K562 (cell line): ENCODE measurements around the gene FAM169A. TPM values are rescaled to one million over a fixed set of nuclear protein-coding genes. Genes with fewer than 3 reads are reported as not detected.

Experiments used
- ATAC-seq: fragments of 200-7000 bp; cut with Tn5 transposase; 3 replicates; pipeline ENCODE4 v1.9.1; 2020; ENCODE audit warnings: moderate library complexity
- BruUV-seq: library from RNA; stranded (reverse); fragments of 400-500 nt; replicated peaks from 2 replicates; lab custom pipeline; 2021; lab: Mats Ljungman, UMichigan
- CTCF ChIA-PET: fragments of 300-600 bp; formaldehyde crosslinking; extraction: SDS; loops from one replicate; lab custom pipeline; 2021; ENCODE audit warnings: low intra/inter-chr PET ratio; lab: Yijun Ruan, JAX
- POLR2A ChIA-PET: fragments of 300-600, 350-650 bp; sonication (Branson Sonifier 250); formaldehyde crosslinking; extraction: SDS; loops from one replicate; lab custom pipeline; 2021; ENCODE audit warnings: antibody characterized with exemption, inconsistent platforms; lab: Yijun Ruan, JAX
- DNase-seq, 4 experiments: peaks; one replicate each; pipeline versions ENCODE4 v3.0.0 to v3.0.0-alpha.2; 2011 to 2018; ENCODE audit warnings: low spot score in 3 of 4, mixed read lengths in 3 of 4; ENCODE audit errors: extremely low read depth in 1 of 4
- FAIRE-seq: peaks from 2 replicates; lab custom pipeline; 2011; peaks lifted over from hg19 to GRCh38; lab: Jason Lieb, UNC
- H2AFZ ChIP-seq: 2 replicates; pipeline ENCODE4 v1.6.0; 2011; ENCODE audit warnings: low read depth, low read length, control low read depth, inconsistent platforms
- H3K27ac ChIP-seq: fragments of 200-600 bp; 3 replicates; pipeline ENCODE4 v1.8.0; 2011; ENCODE audit warnings: low read depth, mild to moderate bottlenecking, control low read depth, inconsistent platforms, low read length, moderate library complexity, mixed read lengths; ENCODE audit errors: extremely low read depth
- H3K27me3 ChIP-seq, 2 experiments: fragments of 300-600 bp in 1 of 2; 2 replicates in 1 of 2; 3 replicates in 1 of 2; pipeline versions ENCODE4 v1.6.0 to v1.8.0; 2011; ENCODE audit warnings: inconsistent platforms in 2 of 2, low read length in 2 of 2, mild to moderate bottlenecking in 1 of 2, mixed read lengths in 1 of 2, moderate library complexity in 1 of 2; ENCODE audit not compliant: control insufficient read depth in 2 of 2, insufficient read depth in 2 of 2
- H3K36me3 ChIP-seq: fragments of 300-600 bp; 3 replicates; pipeline ENCODE4 v1.8.0; 2011; ENCODE audit warnings: mild to moderate bottlenecking, low read length, inconsistent platforms; ENCODE audit not compliant: control insufficient read depth, insufficient read depth
- H3K4me1 ChIP-seq, 2 experiments: fragments of 200-600 bp in 1 of 2; replicated peaks in 1 of 2; 2 replicates in 1 of 2; 3 replicates in 1 of 2; pipeline versions ENCODE4 v1.5.1 to v1.8.0; 2011; ENCODE audit warnings: inconsistent platforms in 2 of 2, low read length in 2 of 2, mild to moderate bottlenecking in 1 of 2, mixed read lengths in 1 of 2, moderate library complexity in 1 of 2; ENCODE audit not compliant: control insufficient read depth in 2 of 2, insufficient read depth in 2 of 2
- H3K4me2 ChIP-seq: 2 replicates; pipeline ENCODE4 v1.6.1; 2011; ENCODE audit warnings: low read length, control low read depth, inconsistent platforms, mixed read lengths; ENCODE audit not compliant: insufficient read depth
- H3K4me3 ChIP-seq: fragments of 200-600 bp; sonication (generic), shearing (Covaris generic); 2 replicates; pipeline ENCODE4 v1.5.1; 2016; ENCODE audit warnings: control low read depth, inconsistent platforms
- H3K79me2 ChIP-seq: fragments of 200-600 bp; 3 replicates; pipeline ENCODE4 v1.8.0; 2011; ENCODE audit warnings: low read length, inconsistent platforms; ENCODE audit not compliant: control insufficient read depth, insufficient read depth
- H3K9ac ChIP-seq, 2 experiments: 2 replicates each; pipeline versions ENCODE4 v1.6.0 to v1.6.1; 2011; ENCODE audit warnings: low read depth in 2 of 2, low read length in 2 of 2, control low read depth in 1 of 2, inconsistent platforms in 1 of 2, mild to moderate bottlenecking in 1 of 2, mixed read lengths in 1 of 2; ENCODE audit not compliant: insufficient read depth in 1 of 2
- H3K9me1 ChIP-seq: one replicate; pipeline ENCODE4 v1.6.0; 2011; ENCODE audit warnings: inconsistent platforms, mild to moderate bottlenecking, low read length, moderate library complexity; ENCODE audit not compliant: control insufficient read depth, insufficient read depth
- H3K9me3 ChIP-seq: replicated peaks from 2 replicates; pipeline ENCODE4 v1.5.1; 2011; ENCODE audit warnings: low read depth, low read length, inconsistent platforms; ENCODE audit not compliant: control insufficient read depth, insufficient read depth
- H4K20me1 ChIP-seq: replicated peaks from 2 replicates; pipeline ENCODE4 v1.6.1; 2011; ENCODE audit warnings: low read length, inconsistent platforms, mixed read lengths; ENCODE audit not compliant: control insufficient read depth, insufficient read depth
- BDP1 ChIP-seq: IDR thresholded peaks from 3 replicates; pipeline ENCODE4 v1.6.1; 2011; ENCODE audit not compliant: insufficient read length, insufficient read depth
- CBX3 ChIP-seq, 2 experiments: IDR thresholded peaks; 1 replicate in 1 of 2; 2 replicates in 1 of 2; pipeline ENCODE4 v1.6.1; 2012; ENCODE audit warnings: inconsistent platforms in 2 of 2, low read length in 2 of 2, borderline replicate concordance in 1 of 2, control low read depth in 1 of 2
- HDAC2 ChIP-seq: fragments of 450-650 bp; IDR thresholded peaks from 2 replicates; pipeline ENCODE4 v1.6.1; 2016; ENCODE audit warnings: mild to moderate bottlenecking
- NR2C1 ChIP-seq, 2 experiments: fragments of 450-650 bp; IDR thresholded peaks; 2 replicates each; pipeline ENCODE4 v1.6.1; 2017; ENCODE audit warnings: mild to moderate bottlenecking in 2 of 2, antibody characterized with exemption in 1 of 2, inconsistent platforms in 1 of 2, missing compliant biosample characterization in 1 of 2, missing genetic modification characterization in 1 of 2
- PATZ1 ChIP-seq: fragments of 250-450 bp; sonication (Bioruptor Pico); IDR thresholded peaks from 2 replicates; pipeline ENCODE4 v1.5.0; 2020; ENCODE audit warnings: mild to moderate bottlenecking, borderline replicate concordance
- RBM25 ChIP-seq: fragments of 200-400 bp; formaldehyde crosslinking; IDR thresholded peaks from 2 replicates; pipeline ENCODE4 v1.6.1; 2018; ENCODE audit warnings: low read length, low read depth, moderate library complexity; ENCODE audit not compliant: severe bottlenecking
- TAF15 ChIP-seq: fragments of 200-400 bp; formaldehyde crosslinking; IDR thresholded peaks from 2 replicates; pipeline ENCODE4 v1.6.1; 2017; ENCODE audit warnings: mild to moderate bottlenecking, low read depth, low read length, moderate library complexity
- TRIM28 ChIP-seq: fragments of 450-650 bp; IDR thresholded peaks from 2 replicates; pipeline ENCODE4 v1.6.1; 2017
- ZBTB2 ChIP-seq: fragments of 450-650 bp; IDR thresholded peaks from 2 replicates; pipeline ENCODE4 v1.6.1; 2016; ENCODE audit warnings: antibody characterized with exemption
- ZNF124 ChIP-seq: sonication (generic); formaldehyde crosslinking; IDR thresholded peaks from 2 replicates; pipeline ENCODE4 v1.8.1; 2022; ENCODE audit warnings: missing genetic modification reagents
- ZNF436 ChIP-seq: fragments of 250-450, 450-650 bp; sonication (Bioruptor Pico); formaldehyde crosslinking; IDR thresholded peaks from 2 replicates; pipeline ENCODE4 v1.7.0; 2020; ENCODE audit warnings: mild to moderate bottlenecking
- WGBS: fragments of 100-300 bp; shearing (Covaris generic); methylation state at CpG from one replicate; pipeline ENCODE4 v1.1.6; 2016; ENCODE audit warnings: low coverage, mixed read lengths; ENCODE audit not compliant: insufficient coverage; ENCODE audit errors: missing lambda C conversion rate; 5-methylcytosine and 5-hydroxymethylcytosine counted together
- in situ Hi-C: fragments of 300-500 bp; cut with MboI; formaldehyde crosslinking; loops from 4 replicates; pipeline ENCODE4 v1.15.0; 2018; ENCODE audit warnings: inconsistent platforms, mixed read lengths
- intact Hi-C: fragments of 100-400 bp; cut with micrococcal nuclease; formaldehyde crosslinking; loops from 2 replicates; pipeline ENCODE4 v1.14.2; 2022
- polyA plus RNA-seq, 8 experiments: library from polyadenylated mRNA; depleted of rRNA in 4 of 8; stranded (reverse) in 5 of 8; unstranded in 3 of 8; fragments of >200 nt; fragmentation: Nextera tagmentation in 2 of 8; fragmentation: Illumina TruSeq in 1 of 8; extraction: Ambion mirVana in 2 of 8; extraction: Trizol in 1 of 8; gene quantifications; 2 replicates each; pipeline versions ENCODE4 v1.2.1 to v1.2.3, GENCODE V29; 2011 to 2014; ENCODE audit warnings: inconsistent platforms in 1 of 8, missing spikeins in 1 of 8
- total RNA-seq, 7 experiments: library from RNA; depleted of rRNA in 6 of 7; stranded (reverse); fragments of >200 nt in 6 of 7; fragmentation: Illumina TruSeq in 2 of 7; extraction: Trizol in 2 of 7; gene quantifications; 2 replicates each; pipeline versions ENCODE4 v1.2.1 to v1.2.3, GENCODE V29; 2011 to 2021; ENCODE audit warnings: low replicate concordance in 1 of 7
- TF ChIP-seq, protein P1 (sequence below): fragments of 150-350 bp; conservative IDR thresholded peaks from 2 replicates; pipeline ENCODE4 v1.6.1; 2014; ENCODE audit warnings: low read length

The FAM169A gene
- total and polyA plus RNA-seq, 9 of the 15 experiments (the other 6 are each of a cell fraction or from before 2014, with no cell fraction given), result 0.01 to 0.04 TPM; not detected in 7

GRCh38 chr5:74736759-74737158 is 129.4 kb downstream of the FAM169A start:
- ChIA-PET CTCF (no interaction called here), POLR2A (interaction anchor here (0.6 kb wide), 1 partner anchor 95 kb away, joined by 3 read pairs; no protein-coding TSS in a partner anchor)
- Histone ChIP-seq H3K79me2 (no peaks in the 10 kb centered on the region), H3K4me1 (no peaks in the 10 kb centered on the region), H3K9ac (no peak overlapping the region), H4K20me1 (no peaks in the 10 kb centered on the region), H3K9me1 (no peaks in the 10 kb centered on the region), H3K27me3 (no peaks in the 10 kb centered on the region), H3K4me2 (no peak overlapping the region), H3K27ac (no peak overlapping the region), H3K4me3 (no peak overlapping the region), H2AFZ (no peak overlapping the region), H3K9me3 (no peaks in the 10 kb centered on the region), H3K36me3 (peaks cover 83% of the 10 kb centered on the region)
- 93% methylated on average over 6 of the region's 6 CpGs for WGBS
- BruUV-seq, result no TSS peak
- intact Hi-C loops (no loop called here), in situ Hi-C loops (no loop called here)
- FAIRE-seq (no peak), ATAC-seq (no peak), DNase-seq (no peak)
- TF ChIP-seq TAF15, result no peak
- TF ChIP-seq, protein P1, sequence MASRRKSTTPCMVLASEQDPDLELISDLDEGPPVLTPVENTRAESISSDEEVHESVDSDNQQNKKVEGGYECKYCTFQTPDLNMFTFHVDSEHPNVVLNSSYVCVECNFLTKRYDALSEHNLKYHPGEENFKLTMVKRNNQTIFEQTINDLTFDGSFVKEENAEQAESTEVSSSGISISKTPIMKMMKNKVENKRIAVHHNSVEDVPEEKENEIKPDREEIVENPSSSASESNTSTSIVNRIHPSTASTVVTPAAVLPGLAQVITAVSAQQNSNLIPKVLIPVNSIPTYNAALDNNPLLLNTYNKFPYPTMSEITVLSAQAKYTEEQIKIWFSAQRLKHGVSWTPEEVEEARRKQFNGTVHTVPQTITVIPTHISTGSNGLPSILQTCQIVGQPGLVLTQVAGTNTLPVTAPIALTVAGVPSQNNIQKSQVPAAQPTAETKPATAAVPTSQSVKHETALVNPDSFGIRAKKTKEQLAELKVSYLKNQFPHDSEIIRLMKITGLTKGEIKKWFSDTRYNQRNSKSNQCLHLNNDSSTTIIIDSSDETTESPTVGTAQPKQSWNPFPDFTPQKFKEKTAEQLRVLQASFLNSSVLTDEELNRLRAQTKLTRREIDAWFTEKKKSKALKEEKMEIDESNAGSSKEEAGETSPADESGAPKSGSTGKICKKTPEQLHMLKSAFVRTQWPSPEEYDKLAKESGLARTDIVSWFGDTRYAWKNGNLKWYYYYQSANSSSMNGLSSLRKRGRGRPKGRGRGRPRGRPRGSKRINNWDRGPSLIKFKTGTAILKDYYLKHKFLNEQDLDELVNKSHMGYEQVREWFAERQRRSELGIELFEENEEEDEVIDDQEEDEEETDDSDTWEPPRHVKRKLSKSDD, result no peak
- TF ChIP-seq ZNF124 (CRISPR knock-in tag), result no peak
- no peak for TF ChIP-seq TRIM28
- TF ChIP-seq PATZ1 (CRISPR knock-in tag), result no peak
- TF ChIP-seq CBX3 (IDR thresholded peaks at IDR 0.05; ENCODE audit: borderline replicate concordance in 1 of 2, low read length in 2 of 2), result no peak
- no peak for TF ChIP-seq NR2C1 (IDR thresholded peaks at IDR 0.05)
- no peak for TF ChIP-seq NR2C1 (tag; IDR thresholded peaks at IDR 0.05)
- no peak for TF ChIP-seq HDAC2
- no peak for TF ChIP-seq ZNF436
- no peak for TF ChIP-seq RBM25
- TF ChIP-seq ZBTB2, result no peak
- TF ChIP-seq BDP1, result no peak
